Heart right ventricle (tissue), 16 donors: ENCODE measurements around the gene WDFY4. TPM values are rescaled to one million over a fixed set of nuclear protein-coding genes. Genes with fewer than 3 reads are reported as not detected.

Experiments used
- ATAC-seq, 8 donors: fragments of 200-7000 bp; cut with Tn5 transposase; one replicate each; pipeline ENCODE4 v1.9.1; 2020; ENCODE audit warnings: mild to moderate bottlenecking in 8 of 8, moderate library complexity in 8 of 8, moderate number of reproducible peaks in 1 of 8
- DNase-seq, 2 donors: peaks; one replicate each; pipeline ENCODE4 v3.0.0-alpha.2; 2020
- H3K27ac ChIP-seq, 10 donors: fragments of 200-600 bp; sonication (generic) in 2 of 10; one replicate each; pipeline versions ENCODE4 v1.5.0 to v1.8.0; 2020 to 2022; ENCODE audit warnings: mild to moderate bottlenecking in 3 of 10
- H3K27me3 ChIP-seq, 7 donors: fragments of 200-600 bp; one replicate each; pipeline ENCODE4 v1.8.0; 2021 to 2022; ENCODE audit warnings: mild to moderate bottlenecking in 2 of 7
- H3K36me3 ChIP-seq, 9 donors: fragments of 200-600 bp; sonication (generic) in 1 of 9; one replicate each; pipeline versions ENCODE4 v1.5.0 to v1.8.0; 2020 to 2022; ENCODE audit warnings: mild to moderate bottlenecking in 2 of 9
- H3K4me1 ChIP-seq, 9 donors: fragments of 200-600 bp; sonication (generic) in 1 of 9; one replicate each; pipeline versions ENCODE4 v1.5.0 to v1.8.0; 2020 to 2022; ENCODE audit warnings: mild to moderate bottlenecking in 4 of 9
- H3K4me3 ChIP-seq, 10 donors: fragments of 200-600 bp; sonication (generic) in 2 of 10; one replicate each; pipeline versions ENCODE4 v1.5.0 to v1.8.0; 2020 to 2022; ENCODE audit warnings: mild to moderate bottlenecking in 7 of 10, moderate library complexity in 2 of 10
- H3K9me3 ChIP-seq, 11 donors: fragments of 200-600 bp in 10 of 11; sonication (generic) in 2 of 11; one replicate each; pipeline versions ENCODE4 v1.5.0 to v1.8.0; 2013 to 2022; ENCODE audit warnings: mild to moderate bottlenecking in 2 of 11, control low read depth in 1 of 11, moderate library complexity in 1 of 11
- WGBS, 2 donors: extraction: QIAGEN DNeasy Blood & Tissue Kit; methylation state at CpG; one replicate each; pipeline ENCODE4 v1.1.7; 2013; ENCODE audit warnings: inconsistent platforms in 1 of 2; 5-methylcytosine and 5-hydroxymethylcytosine counted together
- intact Hi-C, 10 donors: fragments of 100-400 bp; cut with DNase I; formaldehyde crosslinking; loops; one replicate each; pipeline versions ENCODE4 v1.11.1 to v1.14.2; 2022
- microRNA-seq, 2 donors: library from miRNA; unstranded; fragments of <30 nt; microRNA quantifications; one replicate each; pipeline ENCODE4 v1.2.0, GENCODE V29; 2021
- polyA plus RNA-seq, 2 donors: library from polyadenylated mRNA; stranded (reverse); fragments of 200-250 nt; gene quantifications; one replicate each; pipeline ENCODE4 v1.2.3, GENCODE V29; 2013
- total RNA-seq, 10 donors: library from RNA; stranded (reverse); fragmentation: NEBNext Ultra II Directional in 3 of 10; extraction: Animal tissue kit (Norgen Biotek cat#: 25700) in 3 of 10; gene quantifications; one replicate each; pipeline versions ENCODE4 v1.2.1 to v1.2.4, GENCODE V29; 2021 to 2023
- TF ChIP-seq, protein P1 (sequence below), 9 donors: fragments of 200-600 bp; sonication (generic) in 2 of 9; IDR thresholded peaks; one replicate each; pipeline versions ENCODE4 v1.5.0 to v1.8.0; 2021 to 2022; ENCODE audit warnings: antibody characterized with exemption in 9 of 9, mild to moderate bottlenecking in 5 of 9, moderate library complexity in 1 of 9
- donor health status: Arrhythmogenic right ventricular cardiomyopathy.
- donor health status: ischemic (EF 13 %, LVEDD 7.1; RV severe dilation, severe dysfunction).
- donor health status: healthy with polysubstance abuse.
- donor health status: DM: no; HTN: yes; CAD: no.
- donor health status: DM: no; HTN: no; CAD: no.
- donor health status: ischemic (EF 25% LVEDD 6.9; RV normal size, moderate dysfunction).
- donor health status: ischemic (EF 25% LVEDD 5.7; RV mildly dilated, moderate dysfunction).
- donor health status: healthy.
- donor health status: DM: yes; HTN: yes; CAD: no.
- donor health status: Ischemic cardiomyopathy.
- donor health status: ischemic (EF 35%, LVEDD 5.7; RV mildly dilated, moderate dysfunction).
- donor health status: nonischemic (EF 11% LVEDD 7.7; RV severe dilation, severe dysfunction).
- donor health status: DM: yes; HTN: yes; CAD: no.
- donor health status: PGD.
- donor health status: ischemic (EF 29% LVEDD 5.4; RV normal size, mild dysfunction).
- donor health status: nonischemic (EF 23%, LVEDD 6.1; RV moderate dilation, normal function).

The WDFY4 gene
- total and polyA plus RNA-seq, 12 donors: 0.59 to 7.4 (median 0.92) TPM

DNA sequence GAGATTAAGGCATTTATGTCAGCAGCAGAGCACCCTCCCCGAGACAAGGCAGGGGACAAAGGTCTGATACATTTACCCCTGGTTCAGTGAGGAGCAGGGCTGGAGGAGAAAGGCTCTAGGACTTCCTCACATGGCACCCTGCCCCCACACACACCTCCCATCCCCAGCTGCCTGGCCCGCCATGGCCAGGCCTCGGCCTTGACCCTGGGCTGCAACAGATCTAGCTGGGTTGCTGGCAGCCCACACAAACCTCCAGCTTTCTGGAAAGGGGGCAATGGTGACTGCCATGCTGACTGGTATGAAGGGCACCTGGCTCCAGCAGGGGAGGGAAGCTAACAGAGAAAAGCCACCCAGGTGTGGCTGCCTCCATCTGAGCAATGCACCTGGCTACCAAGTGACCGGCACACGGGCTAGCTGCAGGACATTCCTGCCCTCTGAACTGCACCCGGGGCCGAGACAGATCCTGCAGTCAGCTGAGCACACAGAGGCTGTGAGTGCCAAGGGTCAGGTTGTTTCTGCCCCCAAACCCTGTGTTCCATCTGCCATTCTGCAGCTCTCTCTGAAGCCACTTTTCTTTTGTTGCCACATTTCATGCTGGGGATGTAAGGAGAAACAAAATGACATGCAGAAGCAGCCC lies 340.8 kb downstream of the WDFY4 start:
- no peak for ATAC-seq
- WGBS, 2 donors: 85 to 91% methylated on average over 7 of the region's 7 CpGs

DNA sequence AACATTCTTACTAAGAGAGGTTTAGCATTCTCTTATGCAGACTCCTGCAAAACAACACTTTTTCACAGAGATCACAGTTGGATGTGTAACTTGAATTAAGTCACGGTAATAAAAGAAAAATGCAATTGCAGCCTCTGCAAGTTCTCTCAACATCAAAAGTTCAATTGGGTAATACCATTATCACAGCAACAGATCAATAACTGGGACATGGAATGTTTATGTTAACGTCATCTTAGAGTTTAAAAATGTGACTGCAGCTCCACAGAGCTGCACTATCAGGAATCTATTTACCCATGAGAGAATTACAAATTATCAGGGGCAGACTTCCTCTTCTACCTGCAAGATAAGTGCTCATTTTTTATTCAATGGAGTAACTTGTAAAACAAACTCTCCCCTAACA lies 344.0 kb downstream of the WDFY4 start:
- WGBS, 2 donors: 89 to 90% methylated on average over 2 of the region's 2 CpGs
- intact Hi-C loops: no loop called here
- ATAC-seq (no peak), DNase-seq (no peak)
- H3K9me3 ChIP-seq: no peaks in the 10 kb centered on the region
- H3K4me1 ChIP-seq: peaks cover 0 to 23% (median 18%) of the 10 kb centered on the region in 9 donors
- no peak overlapping the region for H3K27ac ChIP-seq
- TF ChIP-seq, protein P1, sequence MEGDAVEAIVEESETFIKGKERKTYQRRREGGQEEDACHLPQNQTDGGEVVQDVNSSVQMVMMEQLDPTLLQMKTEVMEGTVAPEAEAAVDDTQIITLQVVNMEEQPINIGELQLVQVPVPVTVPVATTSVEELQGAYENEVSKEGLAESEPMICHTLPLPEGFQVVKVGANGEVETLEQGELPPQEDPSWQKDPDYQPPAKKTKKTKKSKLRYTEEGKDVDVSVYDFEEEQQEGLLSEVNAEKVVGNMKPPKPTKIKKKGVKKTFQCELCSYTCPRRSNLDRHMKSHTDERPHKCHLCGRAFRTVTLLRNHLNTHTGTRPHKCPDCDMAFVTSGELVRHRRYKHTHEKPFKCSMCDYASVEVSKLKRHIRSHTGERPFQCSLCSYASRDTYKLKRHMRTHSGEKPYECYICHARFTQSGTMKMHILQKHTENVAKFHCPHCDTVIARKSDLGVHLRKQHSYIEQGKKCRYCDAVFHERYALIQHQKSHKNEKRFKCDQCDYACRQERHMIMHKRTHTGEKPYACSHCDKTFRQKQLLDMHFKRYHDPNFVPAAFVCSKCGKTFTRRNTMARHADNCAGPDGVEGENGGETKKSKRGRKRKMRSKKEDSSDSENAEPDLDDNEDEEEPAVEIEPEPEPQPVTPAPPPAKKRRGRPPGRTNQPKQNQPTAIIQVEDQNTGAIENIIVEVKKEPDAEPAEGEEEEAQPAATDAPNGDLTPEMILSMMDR (IDR thresholded peaks at IDR 0.05): no peak
- H3K27me3 ChIP-seq: no peaks in the 10 kb centered on the region
- no peak overlapping the region for H3K4me3 ChIP-seq
- peaks cover 0 to 46% (median 5%) of the 10 kb centered on the region in 9 donors for H3K36me3 ChIP-seq

More for the DNA sequence above, 340.8 kb downstream of the WDFY4 start:
- Histone ChIP-seq H3K27me3 (no peaks in the 10 kb centered on the region), H3K4me3 (no peak overlapping the region), H3K4me1 (peaks cover 3 to 33% (median 27%) of the 10 kb centered on the region in 9 donors), H3K27ac (peak overlapping the region in 6 of 10 donors; percentile 32 to 83 (median 70)), H3K9me3 (no peaks in the 10 kb centered on the region), H3K36me3 (peaks cover 0 to 21% (median 0%) of the 10 kb centered on the region in 9 donors)
- intact Hi-C loops: no loop called here
- no peak for DNase-seq
- TF ChIP-seq, protein P1 (IDR thresholded peaks at IDR 0.05): no peak

DNA sequence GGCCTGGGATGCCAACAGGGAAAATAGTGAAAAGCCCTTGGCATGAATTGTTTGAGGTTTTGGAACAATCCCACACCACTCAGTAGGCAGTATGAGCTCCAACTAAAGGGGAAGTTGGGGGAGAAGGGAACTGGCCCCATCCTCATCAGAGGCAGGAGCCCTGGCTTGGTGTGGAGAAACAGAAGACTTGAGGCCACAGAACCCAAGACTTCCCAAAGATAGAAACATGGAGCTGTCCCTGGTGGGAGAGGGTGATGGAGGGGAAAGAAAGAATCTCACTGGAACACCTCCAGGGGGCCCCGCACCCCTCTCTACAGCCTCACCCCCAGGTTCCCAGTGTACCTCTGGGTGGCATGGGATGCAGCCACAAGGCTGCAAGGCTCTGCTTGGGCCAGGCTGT lies 345.0 kb downstream of the WDFY4 start:
- TF ChIP-seq, protein P1 (IDR thresholded peaks at IDR 0.05): no peak
- DNase-seq (no peak), ATAC-seq (no peak)
- H3K36me3 ChIP-seq: peaks cover 0 to 50% (median 5%) of the 10 kb centered on the region in 9 donors
- H3K9me3 ChIP-seq: no peaks in the 10 kb centered on the region
- H3K4me3 ChIP-seq: no peak overlapping the region
- H3K27ac ChIP-seq: no peak overlapping the region
- peaks cover 0 to 13% (median 8%) of the 10 kb centered on the region in 9 donors for H3K4me1 ChIP-seq
- no peaks in the 10 kb centered on the region for H3K27me3 ChIP-seq
- 100% methylated on average over 1 of the region's 1 CpG for WGBS, 2 donors
- intact Hi-C loops: no loop called here

Small RNAs within 50 kb of the gene (microRNA-seq; reads per million reads assigned to microRNA genes)
- 0 reads per million in 2 donors for gene MIR4294

Other genes with a start within 250 kb of the WDFY4 start
- 1 to 10 TPM; 2.2 to 9.3 (median 3.0) TPM for gene ARHGAP22, start 79.8 kb upstream of the WDFY4 start, total RNA-seq
- gene ARHGAP22, start 79.8 kb upstream of the WDFY4 start, polyA plus RNA-seq: 1 to 10 TPM; 1.5 to 2.5 TPM